Fibroblast of villous mesenchyme (primary cell): Measurements from ENCODE around the gene APC2. TPM values are rescaled to one million over a fixed set of nuclear protein-coding genes. Genes with fewer than 3 reads are reported as not detected.

Source experiments
- DNase-seq: peaks from one replicate; pipeline ENCODE4 v3.0.0-alpha.2; 2010; ENCODE audit warnings: low read depth
- H3K4me3 ChIP-seq: 2 replicates; pipeline ENCODE4 v1.5.1; 2011; ENCODE audit warnings: low read depth, mild to moderate bottlenecking, low read length
- CTCF ChIP-seq: IDR thresholded peaks from 2 replicates; pipeline ENCODE4 v1.5.1; 2012; ENCODE audit warnings: low read depth, mild to moderate bottlenecking, low read length; ENCODE audit not compliant: insufficient read depth
- total RNA-seq: library from RNA; depleted of rRNA; stranded (reverse); fragments of >200 nt; gene quantifications from 2 replicates; pipeline ENCODE4 v1.2.3, GENCODE V29; 2012

APC2 gene
- total RNA-seq, 1 donor = 0.43 TPM

GRCh38 chr19:1478934-1479707, 29.2 kb downstream of the APC2 start, which contains the start of gene C19orf25:
Gene C19orf25 (minus strand): TSS chr19:1479215. CDS start chr19:1478903, 312 bp downstream.
- peak within 1 kb of the TSS; percentile 86 for H3K4me3 ChIP-seq
- TF ChIP-seq CTCF = no peak
- DNase-seq = peak; percentile 94

GRCh38 chr19:1481224-1481892, 31.4 kb downstream of the APC2 start:
- H3K4me3 ChIP-seq = no peak overlapping the region
- no peak for DNase-seq
- no peak for TF ChIP-seq CTCF

DNA sequence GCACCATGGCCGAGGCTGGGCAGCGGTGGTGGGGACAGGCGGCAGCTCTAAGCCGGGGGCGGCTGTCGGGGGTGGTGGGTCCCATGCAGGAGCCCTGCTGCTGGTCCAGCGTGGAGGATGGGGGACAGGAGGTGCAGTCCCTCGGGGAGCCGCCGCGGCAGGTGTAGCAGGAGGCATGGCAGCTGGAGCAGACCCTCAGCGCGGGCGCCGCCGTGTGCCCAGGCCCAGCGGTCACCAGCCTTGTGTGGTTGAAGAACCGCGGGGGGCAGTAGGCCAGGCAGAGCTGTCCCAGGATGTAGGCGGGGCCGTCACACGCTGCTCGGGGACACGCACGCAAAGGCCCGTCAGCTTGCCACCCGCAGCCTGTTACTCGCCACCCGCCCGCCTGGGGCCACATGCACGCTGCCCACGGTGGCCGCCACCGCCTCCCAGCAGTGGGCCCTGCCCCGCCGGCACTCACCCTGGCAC, 32.0 kb downstream of the APC2 start:
- H3K4me3 ChIP-seq = no peak overlapping the region
- no peak for DNase-seq
- TF ChIP-seq CTCF = no peak

DNA sequence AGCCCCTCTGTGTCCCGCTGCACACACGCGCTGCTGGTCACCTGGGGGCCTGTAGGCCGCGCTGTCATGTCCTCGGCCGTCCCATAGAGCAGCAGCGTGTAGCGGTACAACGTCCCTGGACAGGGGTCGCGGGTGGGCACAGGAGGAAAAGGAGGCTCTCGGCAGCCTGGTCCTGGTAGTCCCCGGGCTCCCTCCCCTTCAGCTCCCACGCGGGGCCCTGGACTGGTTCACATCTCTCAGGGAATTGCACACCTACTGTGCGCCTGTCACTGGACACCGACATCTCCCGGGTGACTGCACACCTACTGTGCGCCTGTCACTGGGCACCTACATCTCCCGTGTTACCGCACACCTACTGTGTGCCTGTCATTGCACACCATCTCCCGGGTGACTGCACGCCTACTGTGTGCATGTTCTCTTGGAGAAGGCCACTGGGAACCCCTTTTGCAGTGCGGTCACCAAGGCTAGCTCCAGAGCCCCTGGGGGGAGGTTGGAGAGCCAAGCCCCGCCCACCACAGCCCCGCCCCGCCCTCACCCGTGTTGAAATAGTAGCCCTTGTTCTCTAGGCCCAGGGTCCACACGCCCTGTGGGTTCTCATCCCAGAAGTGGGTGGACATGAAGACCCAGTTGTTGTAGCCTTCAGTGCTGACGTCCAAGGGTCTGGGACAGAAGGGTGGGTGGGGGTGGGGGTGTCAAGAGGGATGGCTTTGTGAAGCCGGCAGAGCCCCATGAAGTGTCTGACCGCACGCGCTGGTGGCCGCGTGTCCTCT, 32.6 kb downstream of the APC2 start:
- DNase-seq = no peak
- no peak for TF ChIP-seq CTCF
- no peak overlapping the region for H3K4me3 ChIP-seq

- no peak for TF ChIP-seq CTCF
- no peak for DNase-seq
- no peak overlapping the region for H3K4me3 ChIP-seq
These were observed 33.4 kb downstream of the APC2 start for GRCh38 chr19:1483131-1483978.

DNA sequence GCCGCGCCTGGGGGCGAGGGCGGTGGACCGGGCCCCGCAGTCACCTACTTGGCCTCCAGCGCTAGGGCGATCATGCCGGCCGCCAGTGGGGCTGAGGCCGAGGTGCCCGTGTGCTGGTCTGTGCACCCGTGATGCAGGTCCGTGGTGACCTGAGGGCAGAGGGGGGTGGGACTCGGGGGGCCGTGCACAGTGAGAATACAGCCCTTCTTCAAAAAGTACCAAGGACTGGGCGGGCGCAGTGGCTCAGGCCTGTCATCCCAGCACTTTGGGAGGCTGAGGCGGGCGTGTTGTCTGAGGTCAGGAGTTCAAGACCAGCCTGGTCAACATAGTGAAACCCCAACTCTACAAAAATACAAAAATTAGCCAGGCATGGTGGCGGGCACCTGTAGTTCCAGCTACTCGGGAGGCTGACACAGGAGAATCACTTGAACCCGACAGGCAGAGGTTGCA, 34.1 kb downstream of the APC2 start:
- TF ChIP-seq CTCF = no peak
- no peak overlapping the region for H3K4me3 ChIP-seq

More for the DNA sequence above, 34.1 kb downstream of the APC2 start:
- no peak for DNase-seq
